ENCODE results near the gene CASP14.

DNA sequence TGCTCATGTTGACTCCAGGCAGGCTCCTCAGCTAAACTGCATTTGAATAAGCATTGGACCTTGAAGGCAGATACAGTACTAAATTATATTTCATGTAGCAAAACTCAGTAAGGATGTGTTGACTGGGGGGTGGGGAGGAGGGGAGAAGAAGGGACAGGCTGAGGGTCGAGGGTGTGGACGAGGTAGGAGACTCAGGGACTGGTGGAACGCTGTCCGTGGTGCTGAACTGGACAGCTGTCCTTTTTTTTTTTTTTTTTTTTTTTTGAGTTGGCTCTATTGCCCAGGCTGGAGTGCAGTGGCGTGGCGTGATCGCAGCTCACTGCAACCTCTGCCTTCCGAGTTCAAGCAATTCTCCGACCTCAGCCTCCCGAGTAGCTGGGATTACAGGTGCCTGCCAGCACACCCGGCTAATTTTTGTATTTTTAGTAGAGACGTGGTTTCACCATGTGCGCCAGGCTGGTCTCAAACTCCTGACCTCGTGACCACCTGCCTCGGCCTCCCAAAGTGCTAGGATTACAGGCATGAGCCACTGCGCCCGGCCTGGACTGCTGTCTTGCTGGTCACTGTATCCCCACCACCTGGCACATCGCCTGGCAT lies 33.2 kb upstream of the CASP14 start:
- TF ChIP-seq, protein P1, sequence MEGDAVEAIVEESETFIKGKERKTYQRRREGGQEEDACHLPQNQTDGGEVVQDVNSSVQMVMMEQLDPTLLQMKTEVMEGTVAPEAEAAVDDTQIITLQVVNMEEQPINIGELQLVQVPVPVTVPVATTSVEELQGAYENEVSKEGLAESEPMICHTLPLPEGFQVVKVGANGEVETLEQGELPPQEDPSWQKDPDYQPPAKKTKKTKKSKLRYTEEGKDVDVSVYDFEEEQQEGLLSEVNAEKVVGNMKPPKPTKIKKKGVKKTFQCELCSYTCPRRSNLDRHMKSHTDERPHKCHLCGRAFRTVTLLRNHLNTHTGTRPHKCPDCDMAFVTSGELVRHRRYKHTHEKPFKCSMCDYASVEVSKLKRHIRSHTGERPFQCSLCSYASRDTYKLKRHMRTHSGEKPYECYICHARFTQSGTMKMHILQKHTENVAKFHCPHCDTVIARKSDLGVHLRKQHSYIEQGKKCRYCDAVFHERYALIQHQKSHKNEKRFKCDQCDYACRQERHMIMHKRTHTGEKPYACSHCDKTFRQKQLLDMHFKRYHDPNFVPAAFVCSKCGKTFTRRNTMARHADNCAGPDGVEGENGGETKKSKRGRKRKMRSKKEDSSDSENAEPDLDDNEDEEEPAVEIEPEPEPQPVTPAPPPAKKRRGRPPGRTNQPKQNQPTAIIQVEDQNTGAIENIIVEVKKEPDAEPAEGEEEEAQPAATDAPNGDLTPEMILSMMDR (IDR thresholded peaks at IDR 0.05; ENCODE audit: low read depth, low read length): no peak
- no peak for TF ChIP-seq POLR2A (IDR thresholded peaks at IDR 0.05; ENCODE audit: extremely low read depth, insufficient read length)
- TF ChIP-seq, protein P2, sequence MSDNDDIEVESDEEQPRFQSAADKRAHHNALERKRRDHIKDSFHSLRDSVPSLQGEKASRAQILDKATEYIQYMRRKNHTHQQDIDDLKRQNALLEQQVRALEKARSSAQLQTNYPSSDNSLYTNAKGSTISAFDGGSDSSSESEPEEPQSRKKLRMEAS (IDR thresholded peaks at IDR 0.05; ENCODE audit: low read depth, low read length): no peak

Data from NB4 (cell line).